HepG2 (cell line): Measurements from ENCODE around the gene GGT1. TPM values are rescaled to one million over a fixed set of nuclear protein-coding genes. Genes with fewer than 3 reads are reported as not detected.

Experiments
- FIP1L1 ChIP-seq: fragments of 200-400 bp; formaldehyde crosslinking; IDR thresholded peaks from 2 replicates; pipeline ENCODE4 v1.6.1; 2018; ENCODE audit warnings: low read depth, mild to moderate bottlenecking, low read length, moderate library complexity, borderline replicate concordance; ENCODE audit not compliant: insufficient read depth
- FLYWCH1 ChIP-seq: sonication (generic); formaldehyde crosslinking; IDR thresholded peaks from 2 replicates; pipeline ENCODE4 v1.8.1; 2023; ENCODE audit warnings: mild to moderate bottlenecking, missing genetic modification reagents
- FUBP1 ChIP-seq: sonication (generic); formaldehyde crosslinking; IDR thresholded peaks from 2 replicates; pipeline ENCODE4 v1.5.1; 2020; ENCODE audit warnings: missing genetic modification reagents, mild to moderate bottlenecking, borderline replicate concordance
- GTF3A ChIP-seq: sonication (generic); formaldehyde crosslinking; conservative IDR thresholded peaks from 2 replicates; pipeline ENCODE4 v1.4.0; 2020; ENCODE audit warnings: mild to moderate bottlenecking, missing genetic modification reagents
- MTF1 ChIP-seq: sonication (generic); formaldehyde crosslinking; IDR thresholded peaks from 2 replicates; pipeline ENCODE4 v1.5.0; 2020; ENCODE audit warnings: missing genetic modification reagents
- NFATC3 ChIP-seq: sonication (generic); formaldehyde crosslinking; IDR thresholded peaks from 2 replicates; pipeline ENCODE4 v1.5.1; 2020; ENCODE audit warnings: mild to moderate bottlenecking, missing genetic modification reagents
- RAD51 ChIP-seq: fragments of 450-650 bp; IDR thresholded peaks from 2 replicates; pipeline ENCODE4 v1.6.1; 2016; ENCODE audit warnings: borderline replicate concordance
- RBAK ChIP-seq: sonication (generic); formaldehyde crosslinking; IDR thresholded peaks from 2 replicates; pipeline ENCODE4 v1.5.1; 2020; ENCODE audit warnings: mild to moderate bottlenecking, missing genetic modification reagents
- REL ChIP-seq: sonication (generic); formaldehyde crosslinking; conservative IDR thresholded peaks from 2 replicates; pipeline ENCODE4 v1.8.0; 2022; ENCODE audit warnings: mild to moderate bottlenecking, missing genetic modification reagents, moderate library complexity
- RFX1 ChIP-seq: fragments of 450-650 bp; IDR thresholded peaks from 2 replicates; pipeline ENCODE4 v1.6.1; 2017
- RFX3 ChIP-seq: IDR thresholded peaks from 2 replicates; pipeline ENCODE4 v1.6.1; 2016; ENCODE audit warnings: missing biosample characterization, missing genetic modification reagents
- SOX6 ChIP-seq, 2 experiments: fragments of 450-650 bp in 1 of 2; sonication (generic) in 1 of 2; formaldehyde crosslinking in 1 of 2; IDR thresholded peaks; 2 replicates each; pipeline versions ENCODE4 v1.4.0 to v1.6.1; 2017 to 2020; ENCODE audit warnings: antibody characterized with exemption in 1 of 2, mild to moderate bottlenecking in 1 of 2, missing genetic modification reagents in 1 of 2
- TFAP4 ChIP-seq: sonication (generic); IDR thresholded peaks from 2 replicates; pipeline ENCODE4 v1.6.1; 2016; ENCODE audit warnings: low read depth, borderline replicate concordance
- YEATS4 ChIP-seq: sonication (generic); formaldehyde crosslinking; IDR thresholded peaks from 2 replicates; pipeline ENCODE4 v1.4.0; 2020; ENCODE audit warnings: missing genetic modification reagents, borderline replicate concordance
- ZFP1 ChIP-seq: IDR thresholded peaks from 2 replicates; pipeline ENCODE4 v1.6.1; 2016
- ZNF205 ChIP-seq: IDR thresholded peaks from 2 replicates; pipeline ENCODE4 v1.6.1; 2018; ENCODE audit warnings: missing biosample characterization, missing genetic modification reagents
- ZNF350 ChIP-seq: sonication (generic); formaldehyde crosslinking; IDR thresholded peaks from 2 replicates; pipeline ENCODE4 v1.4.0; 2020; ENCODE audit warnings: mild to moderate bottlenecking, low read depth, missing genetic modification reagents, borderline replicate concordance
- ZNF496 ChIP-seq: sonication (generic); formaldehyde crosslinking; IDR thresholded peaks from 2 replicates; pipeline ENCODE4 v1.8.1; 2023; ENCODE audit warnings: mild to moderate bottlenecking, moderate library complexity, missing genetic modification reagents; ENCODE audit not compliant: insufficient replicate concordance
- ZNF510 ChIP-seq: sonication (generic); formaldehyde crosslinking; IDR thresholded peaks from 2 replicates; pipeline ENCODE4 v1.4.0; 2020; ENCODE audit warnings: low read depth, mild to moderate bottlenecking, missing genetic modification reagents
- ZNF550 ChIP-seq: sonication (generic); formaldehyde crosslinking; IDR thresholded peaks from 2 replicates; pipeline ENCODE4 v1.4.0; 2020; ENCODE audit warnings: mild to moderate bottlenecking, missing genetic modification reagents, borderline replicate concordance
- ZNF563 ChIP-seq: sonication (generic); formaldehyde crosslinking; IDR thresholded peaks from 2 replicates; pipeline ENCODE4 v1.8.0; 2022; ENCODE audit warnings: mild to moderate bottlenecking, moderate library complexity, missing genetic modification reagents
- ZNF644 ChIP-seq: IDR thresholded peaks from 2 replicates; pipeline ENCODE4 v1.6.1; 2016; ENCODE audit warnings: low read depth
- ZNF777 ChIP-seq: sonication (generic); formaldehyde crosslinking; IDR thresholded peaks from 2 replicates; pipeline ENCODE4 v1.4.0; 2020; ENCODE audit warnings: missing genetic modification reagents
- ZNF891 ChIP-seq: sonication (generic); formaldehyde crosslinking; IDR thresholded peaks from 2 replicates; pipeline ENCODE4 v1.5.0; 2020; ENCODE audit warnings: mild to moderate bottlenecking, missing genetic modification reagents
- polyA plus RNA-seq, 8 experiments: library from polyadenylated mRNA; depleted of rRNA in 3 of 8; stranded (reverse) in 7 of 8; unstranded in 1 of 8; fragments of >200 nt; fragmentation: Illumina TruSeq in 4 of 8; extraction: Trizol in 4 of 8; gene quantifications; 2 replicates each; pipeline versions ENCODE4 v1.2.1 to v1.2.3, GENCODE V29; 2011 to 2016; ENCODE audit warnings: low read depth in 4 of 8, missing spikeins in 1 of 8, mixed read lengths in 1 of 8; ENCODE audit not compliant: insufficient read depth in 1 of 8
- total RNA-seq, 5 experiments: library from RNA; depleted of rRNA; stranded (reverse); fragments of >200 nt; fragmentation: Illumina TruSeq; extraction: Trizol; gene quantifications; 2 replicates each; pipeline ENCODE4 v1.2.3, GENCODE V29; 2016; ENCODE audit warnings: low read depth in 1 of 5
- TF ChIP-seq, protein P1 (sequence below): sonication (generic); formaldehyde crosslinking; IDR thresholded peaks from 2 replicates; pipeline ENCODE4 v1.8.0; 2022; ENCODE audit warnings: mild to moderate bottlenecking, missing genetic modification reagents; ENCODE audit not compliant: insufficient replicate concordance
- TF ChIP-seq, protein P2 (sequence below): sonication (generic); formaldehyde crosslinking; conservative IDR thresholded peaks from 2 replicates; pipeline ENCODE4 v1.4.0; 2020; ENCODE audit warnings: missing genetic modification reagents

The GGT1 gene
- total and polyA plus RNA-seq, 2 of the 13 experiments (the other 11 are each of a cell fraction or from before 2014, with no cell fraction given) = 29.9 to 103 TPM

- TF ChIP-seq ZNF891 (CRISPR knock-in tag) = no peak
- TF ChIP-seq ZNF205 (CRISPR knock-in tag) = peak; percentile 64; the same call in 1 of the 2 replicates
- TF ChIP-seq, protein P1, sequence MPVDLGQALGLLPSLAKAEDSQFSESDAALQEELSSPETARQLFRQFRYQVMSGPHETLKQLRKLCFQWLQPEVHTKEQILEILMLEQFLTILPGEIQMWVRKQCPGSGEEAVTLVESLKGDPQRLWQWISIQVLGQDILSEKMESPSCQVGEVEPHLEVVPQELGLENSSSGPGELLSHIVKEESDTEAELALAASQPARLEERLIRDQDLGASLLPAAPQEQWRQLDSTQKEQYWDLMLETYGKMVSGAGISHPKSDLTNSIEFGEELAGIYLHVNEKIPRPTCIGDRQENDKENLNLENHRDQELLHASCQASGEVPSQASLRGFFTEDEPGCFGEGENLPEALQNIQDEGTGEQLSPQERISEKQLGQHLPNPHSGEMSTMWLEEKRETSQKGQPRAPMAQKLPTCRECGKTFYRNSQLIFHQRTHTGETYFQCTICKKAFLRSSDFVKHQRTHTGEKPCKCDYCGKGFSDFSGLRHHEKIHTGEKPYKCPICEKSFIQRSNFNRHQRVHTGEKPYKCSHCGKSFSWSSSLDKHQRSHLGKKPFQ (CRISPR knock-in tag) = no peak
- TF ChIP-seq NFATC3 (CRISPR knock-in tag) = no peak
- no peak for TF ChIP-seq RFX3
- TF ChIP-seq ZNF644 (CRISPR knock-in tag) = 0 out of 2 replicates have a peak, but pooled peaks have one; percentile 30
- TF ChIP-seq RFX1 = no peak
- no peak for TF ChIP-seq MTF1
- no peak for TF ChIP-seq RBAK (CRISPR knock-in tag)
- TF ChIP-seq ZNF350 = no peak
- peak; percentile 25; the same call in 1 of the 2 replicates for TF ChIP-seq YEATS4 (CRISPR knock-in tag)
- no peak for TF ChIP-seq REL
- peak; percentile 73 for TF ChIP-seq ZFP1 (CRISPR knock-in tag)
- TF ChIP-seq RAD51 = no peak
- TF ChIP-seq ZNF777 (CRISPR knock-in tag) = no peak
- no peak for TF ChIP-seq SOX6 (IDR thresholded peaks at IDR 0.05)
- TF ChIP-seq SOX6 (CRISPR knock-in tag; IDR thresholded peaks at IDR 0.05) = peak; percentile 97
- TF ChIP-seq FUBP1 = no peak
- peak; percentile 16; the same call in 1 of the 2 replicates for TF ChIP-seq TFAP4
- TF ChIP-seq, protein P2, sequence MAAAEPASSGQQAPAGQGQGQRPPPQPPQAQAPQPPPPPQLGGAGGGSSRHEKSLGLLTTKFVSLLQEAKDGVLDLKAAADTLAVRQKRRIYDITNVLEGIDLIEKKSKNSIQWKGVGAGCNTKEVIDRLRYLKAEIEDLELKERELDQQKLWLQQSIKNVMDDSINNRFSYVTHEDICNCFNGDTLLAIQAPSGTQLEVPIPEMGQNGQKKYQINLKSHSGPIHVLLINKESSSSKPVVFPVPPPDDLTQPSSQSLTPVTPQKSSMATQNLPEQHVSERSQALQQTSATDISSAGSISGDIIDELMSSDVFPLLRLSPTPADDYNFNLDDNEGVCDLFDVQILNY (CRISPR knock-in tag) = no peak
- no peak for TF ChIP-seq FLYWCH1 (CRISPR knock-in tag)
- no peak for TF ChIP-seq ZNF550
- no peak for TF ChIP-seq ZNF563 (CRISPR knock-in tag)
- no peak for TF ChIP-seq FIP1L1
- no peak for TF ChIP-seq ZNF510 (CRISPR knock-in tag)
- TF ChIP-seq GTF3A (CRISPR knock-in tag) = no peak
- TF ChIP-seq ZNF496 (CRISPR knock-in tag) = no peak
These were observed 24.4 kb upstream of the GGT1 start (continued) for GRCh38 chr22:24578355-24579257.
